GM12878 (cell line): ENCODE results near the gene SLC35F6.

Experiments used
- BRCA1 ChIP-seq: IDR thresholded peaks from 2 replicates; pipeline ENCODE4 v1.6.1; 2011; ENCODE audit warnings: low read depth, low read length, improper control_type of control experiment
- CEBPB ChIP-seq, 2 experiments: fragments of 150-350 bp in 1 of 2; IDR thresholded peaks; 2 replicates each; pipeline ENCODE4 v1.6.1; 2012 to 2014; ENCODE audit warnings: low read depth in 2 of 2, low read length in 2 of 2, borderline replicate concordance in 1 of 2, inconsistent platforms in 1 of 2
- EGR1 ChIP-seq, 2 experiments: IDR thresholded peaks; 1 replicate in 1 of 2; 2 replicates in 1 of 2; pipeline ENCODE4 v1.6.1; 2011 to 2012; ENCODE audit warnings: low read depth in 2 of 2, low read length in 2 of 2, borderline replicate concordance in 1 of 2, mild to moderate bottlenecking in 1 of 2, moderate library complexity in 1 of 2
- EZH2 ChIP-seq: IDR thresholded peaks from 2 replicates; pipeline ENCODE4 v1.6.1; 2012; ENCODE audit warnings: low read depth, mild to moderate bottlenecking, control low read depth, inconsistent platforms, low read length, borderline replicate concordance; ENCODE audit not compliant: control insufficient read depth
- GABPA ChIP-seq: IDR thresholded peaks from 2 replicates; pipeline ENCODE4 v1.6.1; 2014; ENCODE audit warnings: antibody characterized with exemption, low read depth, mild to moderate bottlenecking, inconsistent platforms
- NFYA ChIP-seq: IDR thresholded peaks from 2 replicates; pipeline ENCODE4 v1.6.1; 2011; ENCODE audit warnings: low read depth, mild to moderate bottlenecking, low read length, improper control_type of control experiment, borderline replicate concordance
- ZNF24 ChIP-seq: fragments of 450-650 bp; IDR thresholded peaks from 2 replicates; pipeline ENCODE4 v1.6.1; 2017; ENCODE audit warnings: antibody characterized with exemption, mild to moderate bottlenecking
- TF ChIP-seq, protein P1 (sequence below), 3 experiments: IDR thresholded peaks in 2 of 3; conservative IDR thresholded peaks in 1 of 3; 2 replicates each; pipeline ENCODE4 v1.5.1; 2011; ENCODE audit warnings: low read depth in 3 of 3, low read length in 3 of 3, mild to moderate bottlenecking in 3 of 3, control low read depth in 2 of 3, moderate library complexity in 2 of 3, inconsistent platforms in 1 of 3, mixed read lengths in 1 of 3; ENCODE audit not compliant: control insufficient read depth in 2 of 3, insufficient read depth in 1 of 3; ENCODE audit errors: extremely low read depth in 1 of 3
- TF ChIP-seq, protein P2 (sequence below): fragments of 150-350 bp; IDR thresholded peaks from 2 replicates; pipeline ENCODE4 v1.6.1; 2016; ENCODE audit warnings: low read depth, low read length

DNA sequence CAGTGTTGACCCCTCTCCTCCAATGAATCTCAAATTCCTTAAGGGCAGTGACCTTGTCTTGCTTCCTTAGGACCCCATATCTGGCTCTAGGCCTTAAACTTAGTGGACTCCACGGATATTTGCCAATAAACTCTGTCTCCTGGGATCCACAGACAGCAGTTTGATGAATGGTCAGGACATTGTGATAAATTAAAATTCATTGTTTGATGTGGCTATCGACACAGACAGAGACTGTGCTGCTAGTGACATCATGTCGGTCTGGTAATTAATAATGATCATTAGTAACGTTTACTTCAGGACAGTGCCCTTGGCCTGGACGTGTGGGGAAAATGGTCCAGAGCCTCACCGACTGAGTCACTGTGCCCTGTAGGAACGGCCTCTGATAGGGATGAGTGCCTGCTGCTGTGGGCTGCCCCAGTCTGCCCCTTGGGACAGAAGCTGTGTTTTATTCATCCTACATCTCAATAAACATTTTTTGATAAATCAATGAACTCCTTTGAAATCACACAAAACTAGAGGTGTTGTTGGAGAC, 5.2 kb upstream of the SLC35F6 start:
- TF ChIP-seq, protein P1, sequence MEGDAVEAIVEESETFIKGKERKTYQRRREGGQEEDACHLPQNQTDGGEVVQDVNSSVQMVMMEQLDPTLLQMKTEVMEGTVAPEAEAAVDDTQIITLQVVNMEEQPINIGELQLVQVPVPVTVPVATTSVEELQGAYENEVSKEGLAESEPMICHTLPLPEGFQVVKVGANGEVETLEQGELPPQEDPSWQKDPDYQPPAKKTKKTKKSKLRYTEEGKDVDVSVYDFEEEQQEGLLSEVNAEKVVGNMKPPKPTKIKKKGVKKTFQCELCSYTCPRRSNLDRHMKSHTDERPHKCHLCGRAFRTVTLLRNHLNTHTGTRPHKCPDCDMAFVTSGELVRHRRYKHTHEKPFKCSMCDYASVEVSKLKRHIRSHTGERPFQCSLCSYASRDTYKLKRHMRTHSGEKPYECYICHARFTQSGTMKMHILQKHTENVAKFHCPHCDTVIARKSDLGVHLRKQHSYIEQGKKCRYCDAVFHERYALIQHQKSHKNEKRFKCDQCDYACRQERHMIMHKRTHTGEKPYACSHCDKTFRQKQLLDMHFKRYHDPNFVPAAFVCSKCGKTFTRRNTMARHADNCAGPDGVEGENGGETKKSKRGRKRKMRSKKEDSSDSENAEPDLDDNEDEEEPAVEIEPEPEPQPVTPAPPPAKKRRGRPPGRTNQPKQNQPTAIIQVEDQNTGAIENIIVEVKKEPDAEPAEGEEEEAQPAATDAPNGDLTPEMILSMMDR (IDR thresholded peaks at IDR 0.05 in 2 of 3, conservative IDR thresholded peaks at IDR 0.05 in 1 of 3; ENCODE audit: control insufficient read depth in 2 of 3, extremely low read depth in 1 of 3, insufficient read depth in 1 of 3, low read depth in 3 of 3, low read length in 3 of 3), result no peak
- no peak for TF ChIP-seq GABPA
- no peak for TF ChIP-seq CEBPB (IDR thresholded peaks at IDR 0.05; ENCODE audit: borderline replicate concordance in 1 of 2, low read depth in 2 of 2, low read length in 2 of 2)
- TF ChIP-seq BRCA1, result no peak
- no peak for TF ChIP-seq EZH2
- TF ChIP-seq ZNF24, result no peak
- TF ChIP-seq NFYA, result no peak
- TF ChIP-seq, protein P2, sequence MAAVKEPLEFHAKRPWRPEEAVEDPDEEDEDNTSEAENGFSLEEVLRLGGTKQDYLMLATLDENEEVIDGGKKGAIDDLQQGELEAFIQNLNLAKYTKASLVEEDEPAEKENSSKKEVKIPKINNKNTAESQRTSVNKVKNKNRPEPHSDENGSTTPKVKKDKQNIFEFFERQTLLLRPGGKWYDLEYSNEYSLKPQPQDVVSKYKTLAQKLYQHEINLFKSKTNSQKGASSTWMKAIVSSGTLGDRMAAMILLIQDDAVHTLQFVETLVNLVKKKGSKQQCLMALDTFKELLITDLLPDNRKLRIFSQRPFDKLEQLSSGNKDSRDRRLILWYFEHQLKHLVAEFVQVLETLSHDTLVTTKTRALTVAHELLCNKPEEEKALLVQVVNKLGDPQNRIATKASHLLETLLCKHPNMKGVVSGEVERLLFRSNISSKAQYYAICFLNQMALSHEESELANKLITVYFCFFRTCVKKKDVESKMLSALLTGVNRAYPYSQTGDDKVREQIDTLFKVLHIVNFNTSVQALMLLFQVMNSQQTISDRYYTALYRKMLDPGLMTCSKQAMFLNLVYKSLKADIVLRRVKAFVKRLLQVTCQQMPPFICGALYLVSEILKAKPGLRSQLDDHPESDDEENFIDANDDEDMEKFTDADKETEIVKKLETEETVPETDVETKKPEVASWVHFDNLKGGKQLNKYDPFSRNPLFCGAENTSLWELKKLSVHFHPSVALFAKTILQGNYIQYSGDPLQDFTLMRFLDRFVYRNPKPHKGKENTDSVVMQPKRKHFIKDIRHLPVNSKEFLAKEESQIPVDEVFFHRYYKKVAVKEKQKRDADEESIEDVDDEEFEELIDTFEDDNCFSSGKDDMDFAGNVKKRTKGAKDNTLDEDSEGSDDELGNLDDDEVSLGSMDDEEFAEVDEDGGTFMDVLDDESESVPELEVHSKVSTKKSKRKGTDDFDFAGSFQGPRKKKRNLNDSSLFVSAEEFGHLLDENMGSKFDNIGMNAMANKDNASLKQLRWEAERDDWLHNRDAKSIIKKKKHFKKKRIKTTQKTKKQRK, result no peak
- TF ChIP-seq EGR1 (IDR thresholded peaks at IDR 0.05; ENCODE audit: borderline replicate concordance in 1 of 2, low read depth in 2 of 2, low read length in 2 of 2), result no peak
